LNCaP clone FGC (cell line): ENCODE results near the gene CAPRIN2.

Source experiments
- DNase-seq: peaks from one replicate; pipeline ENCODE4 v3.0.0-alpha.2; 2011; ENCODE audit warnings: low read depth
- H3K4me3 ChIP-seq: 2 replicates; pipeline ENCODE4 v1.5.1; 2011; ENCODE audit warnings: mild to moderate bottlenecking, low read depth, low read length, control low read depth
- TF ChIP-seq, protein P1 (sequence below): IDR thresholded peaks from 2 replicates; pipeline ENCODE4 v1.5.1; 2012; ENCODE audit warnings: mild to moderate bottlenecking; ENCODE audit not compliant: control insufficient read depth, insufficient read depth; ENCODE audit errors: extremely low read depth

CAPRIN2 gene

DNA sequence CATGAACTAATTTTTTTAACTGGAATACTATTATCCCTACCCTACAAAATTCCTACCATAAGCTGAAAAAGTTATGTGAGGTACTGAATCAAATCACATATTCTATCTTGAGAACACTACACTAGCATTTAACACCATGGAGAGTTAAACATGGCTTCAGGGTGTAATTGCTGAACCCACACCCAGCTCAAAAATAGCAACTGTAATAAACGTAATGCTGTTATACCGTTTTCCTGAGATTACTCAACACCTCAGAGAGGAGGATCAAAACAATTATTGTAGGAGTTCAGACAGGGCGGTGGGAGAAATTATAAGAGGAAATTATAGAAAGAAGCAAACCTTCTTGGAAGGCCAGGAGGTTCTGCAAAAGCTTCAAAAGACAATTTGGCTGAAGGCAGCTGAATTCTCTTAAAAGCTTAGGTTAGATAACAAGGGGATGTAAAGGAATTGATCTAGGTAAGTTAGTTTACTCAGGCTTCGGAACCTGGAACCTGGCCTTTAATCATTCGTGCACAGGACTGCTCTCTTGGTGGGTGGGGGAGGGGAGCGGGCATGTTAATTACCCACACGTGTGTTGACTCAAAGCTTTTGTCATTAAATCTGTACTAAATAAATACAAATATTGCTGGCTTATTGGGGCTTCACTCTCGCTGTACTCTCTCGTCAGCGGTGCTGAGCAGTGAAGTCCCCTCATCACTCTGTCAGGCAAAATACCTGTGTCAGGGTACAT lies 47.0 kb downstream of the CAPRIN2 start:
- TF ChIP-seq, protein P1, sequence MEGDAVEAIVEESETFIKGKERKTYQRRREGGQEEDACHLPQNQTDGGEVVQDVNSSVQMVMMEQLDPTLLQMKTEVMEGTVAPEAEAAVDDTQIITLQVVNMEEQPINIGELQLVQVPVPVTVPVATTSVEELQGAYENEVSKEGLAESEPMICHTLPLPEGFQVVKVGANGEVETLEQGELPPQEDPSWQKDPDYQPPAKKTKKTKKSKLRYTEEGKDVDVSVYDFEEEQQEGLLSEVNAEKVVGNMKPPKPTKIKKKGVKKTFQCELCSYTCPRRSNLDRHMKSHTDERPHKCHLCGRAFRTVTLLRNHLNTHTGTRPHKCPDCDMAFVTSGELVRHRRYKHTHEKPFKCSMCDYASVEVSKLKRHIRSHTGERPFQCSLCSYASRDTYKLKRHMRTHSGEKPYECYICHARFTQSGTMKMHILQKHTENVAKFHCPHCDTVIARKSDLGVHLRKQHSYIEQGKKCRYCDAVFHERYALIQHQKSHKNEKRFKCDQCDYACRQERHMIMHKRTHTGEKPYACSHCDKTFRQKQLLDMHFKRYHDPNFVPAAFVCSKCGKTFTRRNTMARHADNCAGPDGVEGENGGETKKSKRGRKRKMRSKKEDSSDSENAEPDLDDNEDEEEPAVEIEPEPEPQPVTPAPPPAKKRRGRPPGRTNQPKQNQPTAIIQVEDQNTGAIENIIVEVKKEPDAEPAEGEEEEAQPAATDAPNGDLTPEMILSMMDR = no peak
- H3K4me3 ChIP-seq = no peak overlapping the region
- no peak for DNase-seq

DNA sequence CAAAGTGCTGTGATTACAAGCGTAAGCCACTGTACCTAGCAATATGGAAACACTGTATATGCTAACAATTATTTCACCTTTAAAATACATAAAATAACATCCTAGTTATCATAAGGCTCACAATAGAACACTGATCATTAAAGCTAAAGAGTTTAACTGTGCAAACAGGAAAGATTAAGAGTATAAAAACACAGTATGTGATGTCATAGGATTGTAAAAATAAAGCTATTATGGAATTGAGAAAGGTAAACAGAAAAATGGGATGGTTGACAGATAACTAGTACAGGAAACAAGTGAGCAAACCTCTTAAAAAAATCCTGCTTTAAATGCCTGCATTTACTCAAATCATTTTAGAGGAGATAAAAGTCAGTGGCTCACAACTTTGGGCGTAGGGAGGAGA lies 48.3 kb downstream of the CAPRIN2 start:
- no peak overlapping the region for H3K4me3 ChIP-seq
- peak; percentile 85 for DNase-seq

DNA sequence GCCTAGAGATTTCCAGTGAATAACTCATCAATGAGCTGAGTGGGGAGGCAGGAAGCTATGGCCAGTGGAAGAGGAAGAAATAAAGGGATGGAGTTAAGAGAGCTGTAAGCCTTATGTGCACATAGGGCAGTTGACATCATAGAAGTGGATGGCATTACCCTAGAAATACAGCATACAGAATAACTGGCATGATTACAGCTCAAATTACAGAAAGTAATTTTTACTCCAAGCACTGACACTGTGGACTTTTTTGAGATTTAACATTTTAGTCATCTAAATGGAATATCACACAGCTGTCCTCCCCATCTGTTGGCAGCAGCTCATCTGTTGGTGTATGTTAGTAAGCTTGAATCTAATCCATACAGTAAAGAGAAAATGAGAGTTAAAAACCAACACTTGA lies 53.7 kb downstream of the CAPRIN2 start:
- no peak for DNase-seq
- TF ChIP-seq, protein P1 = no peak
- no peak overlapping the region for H3K4me3 ChIP-seq

More for the DNA sequence above, 48.3 kb downstream of the CAPRIN2 start:
- TF ChIP-seq, protein P1 = no peak

DNA sequence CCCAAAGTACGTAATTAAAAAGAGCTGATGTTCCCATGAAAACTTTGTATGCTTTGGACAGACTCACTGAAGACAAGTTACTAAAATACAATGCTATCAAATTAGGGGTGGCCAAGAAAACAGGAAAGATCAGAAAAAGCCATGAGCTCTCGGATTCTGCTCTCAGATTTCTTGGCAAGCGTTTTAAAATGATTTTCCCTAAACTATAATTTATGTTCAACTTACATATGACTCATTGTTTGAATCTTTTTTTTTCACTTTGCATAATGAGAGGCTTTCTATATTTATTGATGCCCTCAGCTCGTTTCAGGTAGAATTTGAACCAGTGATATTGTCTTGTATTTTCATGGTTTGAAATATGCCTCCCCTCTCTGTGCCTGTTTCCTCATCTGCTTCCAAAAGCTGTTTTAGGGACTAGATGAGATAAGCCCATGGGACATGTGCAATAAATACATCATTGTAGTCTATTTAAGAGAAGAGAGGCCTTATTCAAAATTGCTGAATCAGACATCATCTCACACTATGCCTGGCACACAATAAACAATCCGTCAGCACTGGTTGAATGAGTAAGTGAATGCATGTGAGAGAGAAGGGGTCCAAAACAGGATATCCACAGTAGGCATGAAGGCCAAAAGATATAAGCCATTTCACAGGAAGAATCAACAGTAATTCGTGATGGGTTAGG lies 54.4 kb downstream of the CAPRIN2 start:
- TF ChIP-seq, protein P1 = no peak
- DNase-seq = no peak
- H3K4me3 ChIP-seq = no peak overlapping the region

DNA sequence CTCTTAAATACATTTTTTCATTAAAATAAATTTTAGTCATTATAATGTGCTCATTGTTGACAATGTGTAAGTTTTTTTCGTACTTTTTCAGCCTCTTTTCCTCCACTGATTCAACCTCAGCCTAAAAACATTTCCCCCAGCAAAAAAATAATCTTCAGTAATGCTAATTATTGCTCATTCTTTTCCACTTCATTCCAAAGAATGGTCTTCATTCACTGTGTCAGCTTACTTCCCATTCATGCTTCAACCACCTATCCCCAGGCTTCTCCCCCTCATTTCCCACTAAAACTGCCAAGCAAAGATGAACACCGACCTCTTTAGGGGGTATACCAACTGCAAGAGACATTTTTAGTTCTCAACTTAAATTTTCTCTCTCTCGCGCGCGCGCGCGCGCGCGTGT lies 56.4 kb downstream of the CAPRIN2 start:
- H3K4me3 ChIP-seq = no peak overlapping the region
- TF ChIP-seq, protein P1 = no peak
- no peak for DNase-seq

DNA sequence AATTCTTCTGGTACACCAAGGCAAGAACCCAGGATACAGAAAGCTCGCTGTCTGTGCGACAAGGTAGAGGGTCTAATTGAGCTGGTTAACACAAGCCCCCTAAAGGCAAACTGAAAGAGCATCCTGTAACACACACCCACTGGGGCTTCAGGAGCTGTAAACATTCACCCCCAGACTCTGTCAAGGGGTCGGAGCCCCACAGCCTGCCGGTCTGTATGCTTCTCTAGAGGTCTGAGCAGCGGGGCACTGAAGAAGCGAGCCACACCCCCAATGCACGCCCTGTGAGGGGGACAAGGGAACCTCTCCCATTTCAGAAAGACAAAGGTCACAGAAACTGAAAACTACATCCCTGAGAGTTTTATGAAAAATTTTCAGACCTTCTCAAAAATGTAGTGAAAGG lies 57.8 kb downstream of the CAPRIN2 start:
- DNase-seq = no peak
- H3K4me3 ChIP-seq = no peak overlapping the region
- TF ChIP-seq, protein P1 = no peak
